Endodermal cell (in vitro differentiated cells): ENCODE data around the gene VAPB. TPM values are rescaled to one million over a fixed set of nuclear protein-coding genes. Genes with fewer than 3 reads are reported as not detected.
A peak's percentile ranks its signal among the peaks of the same experiment; 100 is the strongest.

Experiments
- DNase-seq: peaks from one replicate; pipeline ENCODE4 v3.0.0-alpha.2; 2017
- H3K27ac ChIP-seq: 2 replicates; pipeline ENCODE4 v1.5.1; 2013; ENCODE audit warnings: mild to moderate bottlenecking, low read depth, low read length, moderate library complexity
- H3K27me3 ChIP-seq: 2 replicates; pipeline ENCODE4 v1.6.1; 2013; ENCODE audit warnings: mild to moderate bottlenecking, low read length, moderate library complexity; ENCODE audit not compliant: insufficient read depth, control insufficient read depth, poor library complexity, severe bottlenecking
- H3K36me3 ChIP-seq: 2 replicates; pipeline ENCODE4 v1.7.0; 2013; ENCODE audit warnings: mild to moderate bottlenecking, low read length, moderate library complexity; ENCODE audit not compliant: control insufficient read depth, insufficient read depth
- H3K4me1 ChIP-seq: one replicate; pipeline ENCODE4 v1.7.0; 2013; ENCODE audit warnings: low read length; ENCODE audit not compliant: control insufficient read depth, insufficient read depth
- H3K4me3 ChIP-seq: 2 replicates; pipeline ENCODE4 v1.5.1; 2013; ENCODE audit warnings: mild to moderate bottlenecking, low read length, moderate library complexity
- H3K9ac ChIP-seq: 2 replicates; pipeline ENCODE4 v1.6.1; 2013; ENCODE audit warnings: mild to moderate bottlenecking, low read length, moderate library complexity; ENCODE audit not compliant: poor library complexity, severe bottlenecking; ENCODE audit errors: extremely low read depth
- H3K9me3 ChIP-seq: 2 replicates; pipeline ENCODE4 v1.6.1; 2013; ENCODE audit warnings: mild to moderate bottlenecking, low read length, moderate library complexity; ENCODE audit not compliant: control insufficient read depth
- H3K27ac Mint-ChIP-seq: 2 replicates; pipeline ENCODE4 v1.8.0; 2020; ENCODE audit warnings: mixed read lengths
- H3K27me3 Mint-ChIP-seq: 2 replicates; pipeline ENCODE4 v1.8.0; 2021; ENCODE audit warnings: mild to moderate bottlenecking, mixed read lengths; ENCODE audit not compliant: insufficient read depth
- H3K36me3 Mint-ChIP-seq: 2 replicates; pipeline ENCODE4 v1.8.0; 2020; ENCODE audit warnings: low read depth, mixed read lengths
- H3K4me1 Mint-ChIP-seq: 2 replicates; pipeline ENCODE4 v1.8.0; 2020; ENCODE audit warnings: mixed read lengths
- H3K4me3 Mint-ChIP-seq: 2 replicates; pipeline ENCODE4 v1.8.0; 2020; ENCODE audit warnings: mild to moderate bottlenecking, moderate library complexity, mixed read lengths
- H3K9me3 Mint-ChIP-seq: 2 replicates; pipeline ENCODE4 v1.8.0; 2020; ENCODE audit warnings: mild to moderate bottlenecking, mixed read lengths
- CTCF ChIP-seq: fragments of 200-600 bp; sonication (generic); conservative IDR thresholded peaks from 2 replicates; pipeline ENCODE4 v1.5.0; 2021; ENCODE audit warnings: antibody characterized with exemption, mild to moderate bottlenecking
- WGBS, 2 experiments: methylation state at CpG; one replicate each; pipeline versions ENCODE4 v1.1.5 to v1.1.7; 2013; ENCODE audit warnings: missing lambda C conversion rate in 2 of 2, mixed read lengths in 1 of 2; ENCODE audit not compliant: insufficient coverage in 1 of 2, insufficient read length in 1 of 2; 5-methylcytosine and 5-hydroxymethylcytosine counted together
- total RNA-seq, 2 donors: library from RNA; stranded (reverse); fragmentation: NEBNext Ultra II Directional in 1 of 2; extraction: Animal tissue kit (Norgen Biotek cat#: 25700) in 1 of 2; gene quantifications; 2 replicates in 1 of 2; 3 replicates in 1 of 2; pipeline ENCODE4 v1.2.1, GENCODE V29; 2021

Gene VAPB
- total RNA-seq, 2 donors from 2014 or later = 47.3 to 47.5 TPM

GRCh38 chr20:58435237-58435636 is 46.2 kb downstream of the VAPB start:
- H3K36me3 ChIP-seq = peaks cover 55% of the 10 kb centered on the region
- H3K9ac ChIP-seq = no peak overlapping the region
- no peak overlapping the region for H3K27ac ChIP-seq
- Mint-ChIP-seq H3K4me3 (no peak overlapping the region), H3K27me3 (no peaks in the 10 kb centered on the region), H3K27ac (no peak overlapping the region), H3K9me3 (no peaks in the 10 kb centered on the region), H3K36me3 (peaks cover 35% of the 10 kb centered on the region), H3K4me1 (peaks cover 22% of the 10 kb centered on the region)
- 93% methylated on average over 6 of the region's 6 CpGs; no CpG with 5 or more reads in 1 of the 2 experiments for WGBS, 2 experiments
- H3K4me1 ChIP-seq = no peaks in the 10 kb centered on the region
- TF ChIP-seq CTCF = no peak
- H3K9me3 ChIP-seq = no peaks in the 10 kb centered on the region
- H3K27me3 ChIP-seq = no peaks in the 10 kb centered on the region
- DNase-seq = no peak
- H3K4me3 ChIP-seq = no peak overlapping the region

GRCh38 chr20:58436868-58437645 is 48.0 kb downstream of the VAPB start:
- Histone ChIP-seq H3K36me3 (peaks cover 58% of the 10 kb centered on the region), H3K9ac (no peak overlapping the region), H3K9me3 (no peaks in the 10 kb centered on the region), H3K27ac (no peak overlapping the region), H3K4me1 (no peaks in the 10 kb centered on the region), H3K27me3 (no peaks in the 10 kb centered on the region), H3K4me3 (no peak overlapping the region)
- Mint-ChIP-seq H3K4me3 (no peak overlapping the region), H3K4me1 (peaks cover 13% of the 10 kb centered on the region), H3K36me3 (peaks cover 38% of the 10 kb centered on the region), H3K9me3 (no peaks in the 10 kb centered on the region), H3K27ac (no peak overlapping the region), H3K27me3 (no peaks in the 10 kb centered on the region)
- TF ChIP-seq CTCF = no peak
- no peak for DNase-seq
- 93 to 100% methylated on average over 4 to 5 of the region's 5 CpGs for WGBS, 2 experiments

- no peak for TF ChIP-seq CTCF
- Histone ChIP-seq H3K4me1 (no peaks in the 10 kb centered on the region), H3K9me3 (no peaks in the 10 kb centered on the region), H3K27ac (no peak overlapping the region), H3K4me3 (no peak overlapping the region), H3K36me3 (peaks cover 65% of the 10 kb centered on the region), H3K27me3 (no peaks in the 10 kb centered on the region), H3K9ac (no peak overlapping the region)
- Mint-ChIP-seq H3K4me1 (peaks cover 7% of the 10 kb centered on the region), H3K9me3 (no peaks in the 10 kb centered on the region), H3K4me3 (no peak overlapping the region), H3K36me3 (peaks cover 53% of the 10 kb centered on the region), H3K27me3 (no peaks in the 10 kb centered on the region), H3K27ac (no peak overlapping the region)
- peak; percentile 13 for DNase-seq
- WGBS, 2 experiments = 74 to 86% methylated on average over 4 to 5 of the region's 5 CpGs
Observed at GRCh38 chr20:58438970-58439808, 50.2 kb downstream of the VAPB start.
